DMS79 (cell line): Measurements from ENCODE around the gene MPC1L.

Experiments
- DNase-seq: peaks from one replicate; lab custom pipeline; 2025; lab: John Stamatoyannopoulos, UW

The MPC1L gene

DNA sequence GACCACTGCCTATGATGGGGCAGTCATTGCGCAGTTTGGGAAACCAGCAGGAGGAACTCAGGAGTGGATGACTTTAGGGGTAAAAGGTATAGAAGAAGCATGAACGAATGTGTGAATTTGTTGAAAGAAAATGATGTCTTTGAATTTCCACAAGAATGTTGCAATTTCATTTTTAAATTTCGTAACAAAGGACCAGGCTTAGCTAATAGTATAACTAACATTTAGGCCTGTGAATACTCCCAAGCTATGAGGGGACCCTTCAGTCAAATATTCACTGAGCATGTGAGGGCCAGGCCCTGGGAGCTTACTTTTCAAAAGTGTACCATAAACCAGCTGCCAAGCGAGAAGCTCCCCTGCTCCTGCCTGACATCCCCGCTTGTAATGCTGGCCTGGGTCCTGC lies 5.3 kb downstream of the MPC1L start:
- DNase-seq: no peak

DNA sequence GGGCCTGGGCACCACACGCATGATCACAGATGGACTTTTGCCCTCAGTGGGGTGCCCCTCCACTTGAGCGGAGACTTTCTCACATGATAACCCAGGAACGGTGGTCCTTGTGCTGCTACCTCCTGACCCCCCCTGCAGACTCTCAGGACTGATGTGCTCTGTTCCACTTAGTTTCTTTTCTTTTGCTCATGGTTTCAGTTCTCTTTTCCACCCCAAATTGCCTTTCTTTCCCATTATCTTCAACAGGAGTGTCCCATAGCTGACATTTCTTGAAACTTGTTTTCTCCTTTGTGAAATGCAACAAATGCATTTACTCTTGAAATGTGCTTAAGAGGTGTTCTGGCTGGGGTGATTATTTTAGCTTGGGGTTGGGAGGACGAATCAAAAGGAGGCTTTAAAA lies 9.0 kb downstream of the MPC1L start:
- no peak for DNase-seq

DNA sequence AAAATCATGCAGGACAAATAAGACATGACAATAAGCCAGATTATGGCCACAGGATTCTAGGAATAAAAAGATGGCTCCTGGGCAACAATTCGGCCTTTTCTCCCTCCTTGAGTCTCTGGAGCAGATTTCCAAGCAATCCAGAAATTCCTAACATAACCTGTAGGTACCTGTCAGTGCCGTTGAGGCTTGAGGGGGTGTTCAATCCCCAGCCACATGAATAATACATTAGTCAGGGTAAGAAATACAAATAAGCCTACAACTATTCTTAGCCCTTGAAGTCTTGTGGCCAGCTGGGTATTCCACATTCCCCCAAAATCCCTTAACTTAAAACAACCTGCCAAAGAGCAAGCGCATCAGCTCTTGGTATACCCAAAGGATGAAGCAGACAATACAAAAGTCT lies 14.5 kb downstream of the MPC1L start:
- no peak for DNase-seq

DNA sequence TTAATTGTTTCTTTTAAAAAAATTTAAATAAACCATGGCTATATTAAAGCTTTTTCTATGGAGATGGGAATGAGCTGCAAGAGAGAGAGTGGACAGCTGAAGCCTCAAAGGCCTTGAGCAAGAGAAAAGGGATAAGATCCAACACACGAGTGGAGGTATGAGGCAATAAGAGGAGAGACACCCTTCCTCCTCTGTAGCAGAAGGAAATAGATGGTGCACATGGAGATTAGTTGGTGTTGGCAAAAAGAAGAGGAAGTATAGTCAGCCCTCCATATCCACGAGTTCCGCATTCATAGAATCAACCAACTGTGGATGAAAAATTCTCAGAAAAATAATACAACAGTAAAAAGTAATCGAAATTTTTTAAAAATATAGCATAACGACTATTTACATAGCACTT lies 20.9 kb downstream of the MPC1L start:
- no peak for DNase-seq

DNA sequence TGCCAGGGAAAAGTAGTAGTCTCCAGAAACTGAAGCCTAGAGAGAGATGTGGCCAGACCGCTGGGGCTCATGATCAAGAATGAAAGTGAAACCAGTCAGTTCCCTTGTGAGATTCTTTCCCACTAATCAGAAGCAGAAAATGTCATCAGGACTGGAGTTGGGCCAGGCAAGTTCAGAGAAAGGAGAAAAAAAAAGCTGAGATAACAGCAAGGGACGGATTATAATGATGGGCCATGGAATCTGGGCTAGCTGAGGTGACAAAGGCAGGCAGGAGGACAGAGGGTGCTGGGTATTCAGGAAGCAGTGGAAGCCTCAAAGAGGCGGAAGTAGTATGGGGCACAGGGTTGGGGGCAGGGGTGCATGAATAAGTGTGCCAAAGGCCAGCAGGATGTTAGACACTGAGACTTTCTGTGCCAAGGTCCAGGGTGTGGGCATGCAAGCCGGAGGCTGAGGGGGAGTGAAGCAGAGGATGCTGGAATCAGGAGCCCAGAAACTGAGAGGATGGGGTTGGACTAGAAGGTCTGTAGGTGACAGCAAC lies 21.7 kb downstream of the MPC1L start:
- DNase-seq: peak; percentile 3

- DNase-seq: no peak
These were observed 23.5 kb downstream of the MPC1L start for GRCh38 chrX:40646489-40647306.

- DNase-seq: peak; percentile 39
These were observed 24.3 kb downstream of the MPC1L start, which contains the start of gene CXorf38 for GRCh38 chrX:40647307-40648197. TSS of gene CXorf38 (minus strand) at chrX:40647561. CDS start at chrX:40647520, 41 bp downstream.

GRCh38 chrX:40651620-40652223 lies 28.5 kb downstream of the MPC1L start:
- no peak for DNase-seq

- no peak for DNase-seq
These were observed 29.4 kb downstream of the MPC1L start for GRCh38 chrX:40652664-40653063.

GRCh38 chrX:40653535-40653934 lies 30.3 kb downstream of the MPC1L start:
- no peak for DNase-seq

GRCh38 chrX:40660381-40660780 lies 37.2 kb downstream of the MPC1L start:
- DNase-seq: no peak

DNA sequence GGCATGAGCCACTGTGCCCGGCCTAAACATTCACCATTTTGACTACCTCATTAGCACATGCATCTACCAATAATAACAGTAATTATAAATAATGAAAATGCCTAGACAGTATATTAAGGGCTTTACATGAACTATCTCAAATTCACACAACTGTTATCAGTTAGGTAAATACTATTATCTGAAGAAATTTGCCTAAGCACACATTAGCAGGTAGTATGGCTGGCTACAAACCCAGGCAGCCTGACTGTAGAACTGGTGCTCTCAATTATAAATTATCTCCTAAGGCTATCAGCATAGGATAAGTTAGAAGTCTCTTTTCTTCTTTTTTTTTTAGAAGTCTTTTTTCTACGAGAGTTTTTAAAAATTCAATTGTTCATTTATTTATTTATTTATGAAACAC lies 38.3 kb downstream of the MPC1L start:
- no peak for DNase-seq

GRCh38 chrX:40663078-40663740 lies 40.0 kb downstream of the MPC1L start:
- DNase-seq: no peak

DNA sequence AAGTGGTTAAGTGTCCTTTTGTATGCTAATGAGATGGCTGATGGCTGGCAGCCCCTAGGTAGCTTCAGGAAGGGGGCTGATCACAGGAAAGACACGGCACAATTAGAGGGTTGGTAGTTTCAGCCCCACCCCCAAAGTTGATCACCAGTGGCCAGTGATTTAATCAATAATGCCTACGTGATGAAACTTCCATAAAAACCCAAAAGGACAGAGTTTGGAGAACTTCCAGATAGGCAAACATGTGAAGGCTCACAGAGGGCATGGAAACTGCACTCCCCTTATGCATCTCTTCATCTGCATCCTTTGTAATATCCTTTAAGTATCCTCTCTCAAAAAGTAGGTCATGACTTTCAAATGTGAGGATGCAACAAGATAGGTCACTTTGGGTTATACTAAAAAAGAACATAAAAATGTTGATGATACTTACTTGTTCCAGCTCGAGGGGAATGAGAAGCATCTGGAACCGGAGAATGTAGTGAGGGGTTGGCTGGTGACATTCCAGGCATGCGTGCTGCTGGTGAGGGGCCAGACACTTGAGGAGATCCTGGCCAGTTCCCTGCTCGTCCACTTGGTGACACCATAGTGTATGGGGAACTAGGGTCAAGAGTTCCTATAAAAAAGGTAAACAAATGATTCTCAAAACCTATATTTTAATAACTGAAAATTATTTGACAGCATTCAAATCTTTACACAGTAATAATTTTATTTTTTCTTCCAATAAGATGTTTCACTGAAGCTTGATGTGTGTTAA lies 40.8 kb downstream of the MPC1L start:
- no peak for DNase-seq

GRCh38 chrX:40671126-40671525 lies 47.9 kb downstream of the MPC1L start:
- DNase-seq: peak; percentile 33
